Activated naive CD8-positive, alpha-beta T cell treated with anti-CD3 and anti-CD28 coated beads, Interleukin-2, amount 50 U/mL, for 16 hours (primary cell): ENCODE data around the gene BCKDHA.

Experiments
- DNase-seq: peaks from one replicate; pipeline ENCODE4 v3.0.0-alpha.2; 2020; ENCODE audit warnings: low read depth, low spot score

The BCKDHA gene

DNA sequence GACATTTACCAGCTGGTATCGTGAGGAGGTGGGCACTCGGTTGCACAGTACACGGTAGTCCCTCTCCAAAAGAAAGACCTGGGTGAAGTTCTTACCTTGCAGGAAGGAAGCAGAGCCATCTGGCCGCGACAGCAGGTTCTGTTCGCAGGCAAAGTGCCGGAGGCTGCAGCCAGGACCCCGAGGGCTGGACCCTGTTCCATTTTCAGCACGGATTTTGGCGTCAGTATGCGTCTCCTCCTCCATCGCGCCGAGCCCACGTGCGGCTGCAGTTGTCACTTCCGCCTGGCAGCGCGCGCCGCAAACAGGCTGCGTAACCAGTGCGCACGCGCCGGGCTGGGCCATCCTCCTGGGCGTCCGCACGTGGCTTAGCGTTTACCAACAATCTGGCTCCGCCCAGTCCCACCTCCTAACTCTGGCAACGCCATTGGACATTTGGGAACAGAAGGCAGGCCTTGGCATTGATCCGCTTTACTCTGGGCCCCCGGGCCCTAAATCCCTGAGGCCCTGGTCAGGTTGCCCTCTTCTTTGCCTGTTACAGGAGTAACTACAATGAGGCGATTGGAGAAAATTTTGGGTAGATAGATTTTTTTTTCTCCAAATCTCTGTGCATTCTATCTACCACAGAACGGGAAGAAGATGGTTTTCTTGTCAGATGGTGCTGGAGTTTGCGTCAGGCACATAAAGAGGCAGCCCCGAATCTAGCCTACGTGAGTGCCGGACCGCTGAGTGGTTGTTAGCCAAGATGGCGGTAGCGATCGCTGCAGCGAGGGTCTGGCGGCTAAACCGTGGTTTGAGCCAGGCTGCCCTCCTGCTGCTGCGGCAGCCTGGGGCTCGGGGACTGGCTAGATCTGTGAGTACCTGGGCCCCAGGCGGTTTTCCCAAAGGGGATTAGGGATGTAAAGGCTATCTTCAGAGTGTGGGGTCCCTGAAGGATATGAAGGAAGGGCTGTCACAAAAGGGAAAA lies at the start of gene BCKDHA, which contains the start of gene EXOSC5:
Gene BCKDHA (plus strand): TSS at position 733 of the 964 bp plus-strand sequence. CDS start 10 bp downstream, at position 743.
Gene EXOSC5 (minus strand): TSS at position 274 of the 964 bp plus-strand sequence. CDS start 31 bp downstream, at position 243.
- DNase-seq = peak; percentile 98

DNA sequence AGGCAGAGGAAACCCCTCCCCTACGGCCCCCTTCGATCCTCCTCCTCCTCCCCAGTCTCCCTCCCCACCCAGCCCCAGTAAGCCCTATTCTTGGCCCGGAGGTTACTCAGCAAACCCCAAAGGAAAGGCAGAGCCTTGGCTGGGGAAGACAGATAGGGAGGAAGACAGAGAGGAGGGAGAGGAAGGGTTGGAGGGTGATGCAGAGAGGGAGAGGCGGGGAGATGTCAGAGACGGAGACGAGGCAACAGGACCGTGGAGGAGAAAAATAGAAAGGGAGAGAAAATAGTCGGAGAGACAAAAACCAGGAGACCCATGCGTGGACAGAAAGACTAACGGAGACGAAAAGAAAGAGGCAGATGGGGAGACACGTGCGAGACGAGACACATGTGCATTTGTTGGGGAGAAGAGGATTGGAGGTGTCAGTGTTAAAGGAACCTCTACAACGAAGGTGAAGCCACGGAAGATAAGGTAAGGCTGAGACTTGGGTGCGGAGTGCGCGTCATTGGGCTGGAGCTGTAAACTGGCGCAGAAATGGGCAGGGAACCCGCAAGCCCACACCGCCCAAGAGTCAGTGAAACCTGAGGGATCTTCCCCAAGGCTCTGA lies 46.8 kb upstream of the BCKDHA start:
- DNase-seq = no peak

DNA sequence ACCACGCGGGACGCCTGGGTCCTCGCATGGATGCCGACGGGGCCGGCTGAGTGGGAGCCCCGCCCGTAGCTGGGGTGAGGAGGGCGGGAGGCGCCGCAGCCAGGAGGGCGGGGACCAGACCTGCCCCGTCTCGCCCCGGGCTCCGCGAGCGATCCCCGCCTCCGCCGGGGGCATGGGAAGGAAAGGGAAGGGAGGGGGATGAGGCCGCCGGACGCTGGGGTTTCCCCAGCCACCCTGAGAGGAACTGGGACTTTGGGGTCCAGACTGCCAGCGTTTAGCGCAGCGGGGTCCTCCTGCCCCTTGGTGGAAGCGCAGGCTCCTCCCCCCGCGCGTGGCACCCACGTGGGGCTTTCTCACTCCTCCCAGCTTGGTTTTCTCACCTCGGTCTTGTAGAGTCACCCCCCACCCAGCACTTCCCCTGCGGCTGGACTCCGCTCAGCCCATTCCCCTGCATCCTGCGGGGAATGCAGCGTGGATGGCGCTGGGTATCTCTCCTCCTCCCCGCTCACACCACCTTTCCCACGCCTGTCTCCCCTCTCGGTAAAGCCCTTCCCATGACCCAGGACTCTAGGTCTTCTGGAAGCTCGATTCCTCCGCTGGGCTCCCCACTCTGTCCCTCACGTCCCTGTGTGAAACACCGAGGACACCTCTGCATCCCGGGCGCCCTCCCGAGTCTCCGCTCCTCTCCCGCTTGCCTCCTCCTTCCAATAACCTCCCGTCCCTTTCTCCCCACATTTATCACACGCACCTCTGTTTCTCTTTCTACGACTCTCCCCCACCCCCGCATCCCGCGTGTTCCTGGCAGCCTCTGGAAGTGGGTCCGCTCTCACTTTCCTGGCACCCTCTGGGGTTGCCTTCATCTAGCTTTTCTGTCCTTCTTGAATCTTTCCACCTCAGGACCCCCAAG lies 46.0 kb upstream of the BCKDHA start:
- peak; percentile 70 for DNase-seq

DNA sequence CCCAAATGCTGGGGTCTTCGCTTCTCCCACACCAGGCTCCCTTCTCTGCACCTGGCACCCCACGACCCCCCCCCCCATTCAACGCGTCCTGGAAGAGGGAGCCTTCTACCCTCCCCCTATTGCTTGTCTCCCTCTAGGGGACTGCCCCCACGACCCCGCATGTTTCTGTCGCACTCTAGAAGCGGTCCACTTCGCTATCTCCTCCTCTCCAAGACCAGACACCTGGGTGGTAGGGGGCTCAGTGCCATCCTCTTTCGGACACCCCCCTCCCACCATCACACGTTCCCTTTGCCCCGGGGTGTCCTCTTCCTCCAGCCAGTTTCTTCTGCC lies 45.4 kb upstream of the BCKDHA start:
- no peak for DNase-seq

- DNase-seq = peak; percentile 57
Measured at GRCh38 chr19:41352609-41353465, 44.8 kb upstream of the BCKDHA start.

- peak; percentile 88 for DNase-seq
Measured at GRCh38 chr19:41353466-41354342, 43.9 kb upstream of the BCKDHA start, which contains the start of gene TGFB1. Gene TGFB1 (minus strand): TSS chr19:41353922. CDS start chr19:41353044, 878 bp downstream.

DNA sequence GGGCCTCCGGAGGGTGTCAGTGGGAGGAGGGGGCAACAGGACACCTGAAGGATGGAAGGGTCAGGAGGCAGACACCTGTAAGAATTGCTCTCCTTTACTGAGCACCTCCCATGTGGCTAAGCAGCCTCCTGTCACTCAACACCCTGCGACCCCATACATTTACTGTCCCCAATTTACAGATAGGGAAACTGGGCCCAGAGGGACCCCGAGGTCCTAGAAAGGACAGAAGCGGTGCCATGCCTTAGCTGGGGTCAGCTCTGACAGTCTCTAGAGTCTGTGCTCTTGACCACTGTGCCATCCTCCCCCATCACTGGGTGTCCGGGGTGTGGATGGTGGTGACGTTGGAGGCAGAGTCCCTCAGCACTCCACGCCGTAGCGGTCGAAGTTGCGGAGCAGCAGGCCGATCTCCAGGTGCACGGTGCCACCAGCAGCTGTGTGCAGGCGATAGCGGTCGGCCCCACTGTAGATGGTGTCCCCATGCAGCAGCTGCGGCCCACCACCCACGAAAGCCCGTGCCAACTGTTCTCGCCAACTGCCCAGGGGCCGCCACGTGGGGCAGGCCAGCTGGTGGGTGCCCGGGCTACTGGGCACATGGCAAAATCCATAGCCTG lies 43.2 kb upstream of the BCKDHA start:
- no peak for DNase-seq

DNA sequence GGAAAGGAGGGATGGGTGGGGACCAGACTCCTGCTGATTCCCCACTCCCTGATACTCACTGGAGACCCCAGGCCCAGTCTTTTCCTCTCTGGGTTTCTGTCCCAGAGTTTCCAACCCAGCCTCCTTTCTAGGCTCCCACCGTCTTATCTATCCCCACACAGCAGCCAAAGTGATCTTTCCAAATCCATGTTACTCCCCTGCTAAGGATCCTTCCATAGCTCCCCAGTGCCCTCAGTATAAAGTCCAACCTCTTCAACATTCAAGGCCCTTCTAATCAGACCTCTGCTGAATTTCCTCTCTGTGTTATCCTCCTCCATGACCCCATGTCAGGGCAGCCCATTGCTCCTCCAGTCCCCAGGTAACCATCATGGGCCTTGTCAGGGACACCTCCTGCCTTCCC lies 42.6 kb upstream of the BCKDHA start:
- DNase-seq = no peak

DNA sequence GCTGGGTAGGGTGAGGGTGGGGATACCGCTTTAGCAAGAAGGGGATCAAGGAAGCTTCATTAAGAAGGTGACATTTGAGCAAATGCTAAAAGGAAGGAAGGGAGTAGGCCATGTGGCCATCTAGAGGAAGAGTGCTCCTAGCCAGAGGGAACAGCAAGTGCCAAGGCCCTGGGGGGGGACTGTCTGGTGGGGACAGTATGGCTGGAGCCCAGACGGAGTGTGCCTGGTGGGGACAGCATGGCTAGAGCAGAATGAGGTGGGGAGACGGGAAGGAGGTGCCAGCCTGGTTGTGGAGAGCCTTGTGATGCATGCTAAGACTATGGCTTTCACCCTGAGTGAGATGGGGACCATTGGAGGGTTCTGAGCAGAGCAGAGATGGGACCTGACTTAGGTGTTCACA lies 41.8 kb upstream of the BCKDHA start:
- no peak for DNase-seq

GRCh38 chr19:41356984-41357739 lies 40.5 kb upstream of the BCKDHA start:
- no peak for DNase-seq

DNA sequence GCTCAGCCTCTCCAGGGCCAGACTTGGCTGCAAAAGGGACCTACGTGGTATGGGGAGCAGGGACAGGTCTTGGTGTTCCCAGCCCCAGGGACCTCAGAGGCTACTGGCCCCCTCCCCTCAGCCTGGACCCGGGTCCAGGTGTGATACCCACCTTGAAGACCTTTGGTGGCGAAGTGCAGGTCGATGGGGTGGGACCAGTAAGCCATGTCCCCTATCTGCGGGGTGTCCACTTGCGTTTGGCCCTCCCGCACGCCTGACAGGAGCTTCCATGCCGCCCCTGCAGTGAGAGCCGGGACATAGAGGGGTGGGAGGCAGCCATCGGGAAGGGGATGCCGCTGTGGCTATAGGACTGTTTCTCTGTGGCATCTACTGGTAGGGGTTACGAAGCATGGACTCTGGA lies 39.9 kb upstream of the BCKDHA start:
- DNase-seq = no peak

GRCh38 chr19:41359741-41360140 lies 37.9 kb upstream of the BCKDHA start:
- no peak for DNase-seq

DNA sequence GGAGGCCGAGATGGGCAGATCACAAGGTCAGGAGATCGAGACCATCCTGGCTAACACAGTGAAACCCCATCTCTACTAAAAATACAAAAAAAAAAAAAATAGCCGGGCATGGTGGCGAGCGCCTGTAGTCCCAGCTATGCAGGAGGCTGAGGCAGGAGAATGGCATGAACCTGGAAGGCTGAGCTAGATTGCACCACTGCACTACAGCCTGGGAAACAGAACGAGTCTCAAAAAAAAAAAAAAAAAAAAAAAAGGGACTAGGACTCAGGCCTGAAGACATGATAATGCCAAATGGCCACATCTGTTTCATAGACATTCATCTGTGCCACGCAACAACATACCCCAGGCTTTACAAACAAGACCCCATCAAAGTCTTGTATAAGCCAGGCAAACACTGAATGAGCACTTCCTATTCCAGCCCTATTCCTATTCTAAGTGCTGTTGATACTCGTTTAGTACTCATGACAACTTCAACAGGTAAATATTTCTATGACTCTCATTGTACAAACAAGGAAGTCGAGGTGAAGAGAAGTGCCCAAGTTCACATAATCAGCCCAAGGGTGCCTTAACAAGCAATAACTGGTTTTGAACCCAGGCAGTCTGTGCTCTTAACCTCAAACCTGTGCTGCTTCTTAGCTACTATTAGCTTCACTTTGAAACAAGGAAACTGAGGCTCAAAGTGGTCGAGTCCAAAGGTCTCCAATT lies 35.3 kb upstream of the BCKDHA start:
- DNase-seq = no peak

- DNase-seq = no peak
Measured at GRCh38 chr19:41363371-41363752, 34.3 kb upstream of the BCKDHA start.

- DNase-seq = peak; percentile 97
Measured at GRCh38 chr19:41363753-41364523, 33.7 kb upstream of the BCKDHA start, which contains the start of gene B9D2. Gene B9D2 (minus strand): TSS chr19:41364149. CDS start chr19:41363519, 630 bp downstream.

DNA sequence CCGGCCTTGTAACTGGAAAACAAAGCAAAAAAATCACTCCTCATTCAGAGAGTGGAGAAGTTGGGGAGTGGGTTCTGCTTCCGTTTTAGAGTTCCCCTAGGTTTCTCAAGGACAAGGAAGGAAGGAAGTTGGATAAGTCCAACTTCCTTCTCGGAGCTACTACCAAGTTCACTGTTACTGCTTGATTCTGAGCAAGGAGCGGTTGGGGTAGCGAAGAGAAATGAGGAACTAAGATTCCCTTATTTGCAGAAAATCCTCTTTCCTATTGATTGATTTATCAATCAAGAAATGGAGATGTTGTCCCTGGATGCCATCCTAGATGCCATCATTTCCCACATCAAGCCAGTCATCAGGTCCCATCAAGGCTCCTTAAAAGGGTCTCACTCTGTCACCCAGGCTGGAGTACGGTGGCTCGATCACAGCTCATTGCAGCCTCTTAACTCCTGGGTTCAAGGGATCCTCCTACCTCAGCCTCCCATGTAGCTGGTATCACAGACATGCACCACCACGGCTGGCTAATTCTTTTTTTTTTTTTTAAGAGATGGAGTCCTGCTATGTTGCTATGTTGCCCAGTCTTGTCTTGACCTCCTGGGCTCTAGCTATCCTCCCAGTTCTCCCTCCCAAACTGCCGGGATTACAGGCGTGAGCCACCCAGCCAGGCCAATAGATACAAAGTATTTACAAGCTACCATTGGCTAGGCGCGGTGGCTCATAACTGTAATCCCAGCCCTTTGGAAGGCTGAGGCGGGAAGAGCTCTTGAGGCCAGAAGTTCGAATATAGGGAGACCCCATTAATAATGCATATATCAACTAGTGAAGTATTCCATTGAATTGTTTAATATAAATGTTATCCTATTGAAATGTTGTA lies 32.9 kb upstream of the BCKDHA start:
- no peak for DNase-seq
